Measurements from ENCODE around the gene THSD7A. TPM values are rescaled to one million over a fixed set of nuclear protein-coding genes. Genes with fewer than 3 reads are reported as not detected.

The THSD7A gene
- total and polyA plus RNA-seq, 10 of the 15 experiments (the other 5 are each of a cell fraction or from before 2014, with no cell fraction given): 0.03 to 0.09 (median 0.03) TPM; not detected in 7

GRCh38 chr7:11775401-11775800 is 56.6 kb downstream of the THSD7A start:
- ATAC-seq (no peak), FAIRE-seq (no peak), DNase-seq (ENCODE audit: low read depth, low spot score) (no peak)
- WGBS (ENCODE audit: insufficient coverage, insufficient replicate concordance, low lambda C conversion rate, missing lambda C conversion rate): 16% methylated on average over 2 of the region's 2 CpGs
- Histone ChIP-seq H3K4me2 (ENCODE audit: control insufficient read depth, insufficient read depth) (no peak overlapping the region), H3K9me3 (replicated peaks; ENCODE audit: control insufficient read depth, insufficient read depth, low read length) (no peaks in the 10 kb centered on the region), H3K4me1 (ENCODE audit: control insufficient read depth, insufficient read depth, low read length) (no peaks in the 10 kb centered on the region), H3K9ac (ENCODE audit: control insufficient read depth, insufficient read depth, low read length) (no peak overlapping the region), H3K4me3 (no peak overlapping the region), H3K36me3 (ENCODE audit: control insufficient read depth in 2 of 2, insufficient read depth in 2 of 2, low read length in 1 of 2) (no peaks in the 10 kb centered on the region), H2AFZ (ENCODE audit: control insufficient read depth, low read depth, low read length) (no peak overlapping the region), H3K27me3 (replicated peaks in 1 of 2; ENCODE audit: control insufficient read depth in 2 of 2, insufficient read depth in 2 of 2, low read length in 1 of 2) (no peaks in the 10 kb centered on the region), H3K27ac (ENCODE audit: control insufficient read depth, insufficient read depth) (no peak overlapping the region), H3K79me2 (ENCODE audit: control insufficient read depth, insufficient read depth, low read length) (no peaks in the 10 kb centered on the region), H4K20me1 (ENCODE audit: control insufficient read depth, insufficient read depth) (no peaks in the 10 kb centered on the region)
- intact Hi-C loops (cut with micrococcal nuclease; ENCODE audit: unreplicated experiment) (no loop called here), in situ Hi-C loops (cut with MboI) (no loop called here)
- ChIA-PET CTCF (no interaction called here), POLR2A (no interaction called here), RAD21 (ENCODE audit: unreplicated experiment) (no interaction called here), SMC1A (ENCODE audit: uncharacterized antibody, unreplicated experiment) (interaction anchor here (1.1 kb wide), 1 partner anchor 17 kb away, joined by 3 read pairs; no protein-coding TSS in a partner anchor)
- TF ChIP-seq HDAC2 (IDR thresholded peaks at IDR 0.05): no peak
- TF ChIP-seq NR2C1 (IDR thresholded peaks at IDR 0.05): no peak
- TF ChIP-seq EZH2 (IDR thresholded peaks at IDR 0.05; ENCODE audit: borderline replicate concordance, control insufficient read depth, low read depth, low read length): no peak
- TF ChIP-seq, protein P1, sequence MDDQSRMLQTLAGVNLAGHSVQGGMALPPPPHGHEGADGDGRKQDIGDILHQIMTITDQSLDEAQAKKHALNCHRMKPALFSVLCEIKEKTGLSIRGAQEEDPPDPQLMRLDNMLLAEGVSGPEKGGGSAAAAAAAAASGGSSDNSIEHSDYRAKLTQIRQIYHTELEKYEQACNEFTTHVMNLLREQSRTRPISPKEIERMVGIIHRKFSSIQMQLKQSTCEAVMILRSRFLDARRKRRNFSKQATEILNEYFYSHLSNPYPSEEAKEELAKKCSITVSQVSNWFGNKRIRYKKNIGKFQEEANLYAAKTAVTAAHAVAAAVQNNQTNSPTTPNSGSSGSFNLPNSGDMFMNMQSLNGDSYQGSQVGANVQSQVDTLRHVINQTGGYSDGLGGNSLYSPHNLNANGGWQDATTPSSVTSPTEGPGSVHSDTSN (IDR thresholded peaks at IDR 0.05; ENCODE audit: insufficient replicate concordance, low read depth, low read length): no peak
- no peak for TF ChIP-seq SIX5 (IDR thresholded peaks at IDR 0.05; ENCODE audit: low read depth, low read length, severe bottlenecking)
- no peak for TF ChIP-seq NFYA (IDR thresholded peaks at IDR 0.05; ENCODE audit: borderline replicate concordance, low read depth, low read length)
- BruUV-seq (replicated peaks): no TSS peak

DNA sequence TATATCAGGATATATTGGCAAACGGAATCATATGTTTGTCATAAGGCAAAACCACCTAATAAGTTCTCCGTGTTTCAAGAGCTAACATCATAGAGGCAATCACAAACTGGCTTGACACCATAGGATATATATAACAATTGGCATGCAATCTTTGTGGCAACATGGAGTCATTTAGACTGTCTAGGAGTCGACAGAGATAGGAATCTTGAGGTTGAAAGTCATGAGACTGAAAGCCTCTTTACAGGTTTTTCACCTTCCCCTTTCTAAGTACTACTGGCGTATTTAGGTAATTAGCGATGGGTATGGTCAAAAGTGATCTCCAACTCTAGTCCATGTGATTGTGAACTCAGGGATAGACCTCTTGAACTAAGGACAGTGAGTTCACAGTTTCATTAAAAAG is 63.7 kb downstream of the THSD7A start:
- TF ChIP-seq, protein P2, sequence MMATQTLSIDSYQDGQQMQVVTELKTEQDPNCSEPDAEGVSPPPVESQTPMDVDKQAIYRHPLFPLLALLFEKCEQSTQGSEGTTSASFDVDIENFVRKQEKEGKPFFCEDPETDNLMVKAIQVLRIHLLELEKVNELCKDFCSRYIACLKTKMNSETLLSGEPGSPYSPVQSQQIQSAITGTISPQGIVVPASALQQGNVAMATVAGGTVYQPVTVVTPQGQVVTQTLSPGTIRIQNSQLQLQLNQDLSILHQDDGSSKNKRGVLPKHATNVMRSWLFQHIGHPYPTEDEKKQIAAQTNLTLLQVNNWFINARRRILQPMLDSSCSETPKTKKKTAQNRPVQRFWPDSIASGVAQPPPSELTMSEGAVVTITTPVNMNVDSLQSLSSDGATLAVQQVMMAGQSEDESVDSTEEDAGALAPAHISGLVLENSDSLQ (IDR thresholded peaks at IDR 0.05): no peak
- no peak for TF ChIP-seq SMC3 (IDR thresholded peaks at IDR 0.05; ENCODE audit: borderline replicate concordance, low read length)
- TF ChIP-seq ZNF384 (IDR thresholded peaks at IDR 0.05; ENCODE audit: borderline replicate concordance, low read depth, low read length): no peak
- TF ChIP-seq CEBPB (IDR thresholded peaks at IDR 0.05; ENCODE audit: borderline replicate concordance in 1 of 2, low read depth in 2 of 2, low read length in 2 of 2): no peak
- no peak for TF ChIP-seq YY1 (IDR thresholded peaks at IDR 0.05; ENCODE audit: low read depth, low read length)
- no peak for TF ChIP-seq GATAD2B (conservative IDR thresholded peaks at IDR 0.05; ENCODE audit: low read depth)
- TF ChIP-seq BRCA1 (IDR thresholded peaks at IDR 0.05; ENCODE audit: low read depth, low read length): no peak
- Histone ChIP-seq H3K4me2 (ENCODE audit: control insufficient read depth, insufficient read depth) (no peak overlapping the region), H3K9ac (ENCODE audit: control insufficient read depth, insufficient read depth, low read length) (no peak overlapping the region), H3K27ac (ENCODE audit: control insufficient read depth, insufficient read depth) (no peak overlapping the region), H3K4me1 (ENCODE audit: control insufficient read depth, insufficient read depth, low read length) (no peaks in the 10 kb centered on the region), H3K4me3 (no peak overlapping the region), H3K27me3 (replicated peaks in 1 of 2; ENCODE audit: control insufficient read depth in 2 of 2, insufficient read depth in 2 of 2, low read length in 1 of 2) (no peaks in the 10 kb centered on the region), H4K20me1 (ENCODE audit: control insufficient read depth, insufficient read depth) (no peaks in the 10 kb centered on the region), H3K79me2 (ENCODE audit: control insufficient read depth, insufficient read depth, low read length) (no peaks in the 10 kb centered on the region), H3K9me3 (replicated peaks; ENCODE audit: control insufficient read depth, insufficient read depth, low read length) (no peaks in the 10 kb centered on the region), H2AFZ (ENCODE audit: control insufficient read depth, low read depth, low read length) (no peak overlapping the region), H3K36me3 (ENCODE audit: control insufficient read depth in 2 of 2, insufficient read depth in 2 of 2, low read length in 1 of 2) (no peaks in the 10 kb centered on the region)
- no TSS peak for BruUV-seq (replicated peaks)
- intact Hi-C loops (cut with micrococcal nuclease; ENCODE audit: unreplicated experiment) (no loop called here), in situ Hi-C loops (cut with MboI) (no loop called here)
- DNase-seq (ENCODE audit: low read depth, low spot score) (no peak), FAIRE-seq (no peak), ATAC-seq (no peak)
- ChIA-PET RAD21 (ENCODE audit: unreplicated experiment) (no interaction called here), CTCF (no interaction called here), POLR2A (no interaction called here), SMC1A (ENCODE audit: uncharacterized antibody, unreplicated experiment) (no interaction called here)
- WGBS (ENCODE audit: insufficient coverage, insufficient replicate concordance, low lambda C conversion rate, missing lambda C conversion rate): 53% methylated on average over 5 of the region's 5 CpGs
